Activated CD8-positive, alpha-beta T cell treated with anti-CD3 and anti-CD28 coated beads for 36 hours (primary cell): Measurements from ENCODE around the gene PARP15. TPM values are rescaled to one million over a fixed set of nuclear protein-coding genes. Genes with fewer than 3 reads are reported as not detected.

Experiments used
- ATAC-seq: fragments of 200-7000 bp; cut with Tn5 transposase; one replicate; pipeline ENCODE4 v1.10.0; 2021; ENCODE audit warnings: mild to moderate bottlenecking, moderate library complexity
- CTCF ChIA-PET: fragments of 350-600 bp; sonication (Branson Sonifier 250); formaldehyde crosslinking; loops from one replicate; lab custom pipeline; 2021; ENCODE audit warnings: antibody characterized with exemption; lab: Charles Lee
- POLR2A ChIA-PET: fragments of 350-600 bp; sonication (Branson Sonifier 250); formaldehyde crosslinking; loops from one replicate; lab custom pipeline; 2021; ENCODE audit warnings: antibody characterized with exemption; lab: Charles Lee
- DNase-seq: peaks from one replicate; pipeline ENCODE4 v3.0.0-alpha.2; 2020
- H3K27ac Mint-ChIP-seq: one replicate; pipeline ENCODE4 v1.8.0; 2021; ENCODE audit warnings: mild to moderate bottlenecking, mixed read lengths
- H3K27me3 Mint-ChIP-seq: one replicate; pipeline ENCODE4 v1.8.0; 2021; ENCODE audit warnings: mixed read lengths
- H3K36me3 Mint-ChIP-seq: one replicate; pipeline ENCODE4 v1.8.0; 2021; ENCODE audit warnings: low read depth, mixed read lengths
- H3K4me1 Mint-ChIP-seq: one replicate; pipeline ENCODE4 v1.8.0; 2021; ENCODE audit warnings: low read depth, mixed read lengths
- H3K4me3 Mint-ChIP-seq: one replicate; pipeline ENCODE4 v1.8.0; 2021; ENCODE audit warnings: mild to moderate bottlenecking, moderate library complexity, mixed read lengths
- H3K9me3 Mint-ChIP-seq: one replicate; pipeline ENCODE4 v1.8.0; 2021; ENCODE audit warnings: mixed read lengths
- CTCF ChIP-seq: fragments of 200-600 bp; IDR thresholded peaks from one replicate; pipeline ENCODE4 v1.8.0; 2022; ENCODE audit warnings: antibody characterized with exemption, mild to moderate bottlenecking
- intact Hi-C: fragments of 100-400 bp; cut with micrococcal nuclease; formaldehyde crosslinking; loops from one replicate; pipeline ENCODE4 v1.10.0; 2022
- total RNA-seq, 2 experiments: library from RNA; stranded (reverse); gene quantifications; one replicate each; pipeline ENCODE4 v1.2.3, GENCODE V29; 2021

PARP15 gene
- total RNA-seq, 2 experiments from 2014 or later, result 13.3 to 14.0 TPM

GRCh38 chr3:122548619-122549018 is 28.8 kb upstream of the PARP15 start:
- ChIA-PET CTCF (interaction anchor here (0.6 to 2.6 kb wide), 7 partner anchors 10 to 156 kb away, joined by 3 to 14 read pairs (median 4); no protein-coding TSS in a partner anchor), POLR2A (no interaction called here)
- Mint-ChIP-seq H3K27me3 (no peaks in the 10 kb centered on the region), H3K4me3 (no peak overlapping the region), H3K36me3 (peaks cover 32% of the 10 kb centered on the region), H3K4me1 (peaks cover 2% of the 10 kb centered on the region), H3K9me3 (no peaks in the 10 kb centered on the region), H3K27ac (no peak overlapping the region)
- no peak for ATAC-seq
- intact Hi-C loops, result no loop called here
- no peak for DNase-seq
- TF ChIP-seq CTCF, result no peak

GRCh38 chr3:122553171-122553570 is 24.3 kb upstream of the PARP15 start:
- peaks cover 8% of the 10 kb centered on the region for H3K4me1 Mint-ChIP-seq
- ATAC-seq (no peak), DNase-seq (no peak)
- no peaks in the 10 kb centered on the region for H3K9me3 Mint-ChIP-seq
- H3K27ac Mint-ChIP-seq, result no peak overlapping the region
- intact Hi-C loops, result no loop called here
- H3K4me3 Mint-ChIP-seq, result no peak overlapping the region
- CTCF ChIA-PET, result no interaction called here
- POLR2A ChIA-PET, result no interaction called here
- H3K27me3 Mint-ChIP-seq, result no peaks in the 10 kb centered on the region
- peaks cover 40% of the 10 kb centered on the region for H3K36me3 Mint-ChIP-seq
- no peak for TF ChIP-seq CTCF

DNA sequence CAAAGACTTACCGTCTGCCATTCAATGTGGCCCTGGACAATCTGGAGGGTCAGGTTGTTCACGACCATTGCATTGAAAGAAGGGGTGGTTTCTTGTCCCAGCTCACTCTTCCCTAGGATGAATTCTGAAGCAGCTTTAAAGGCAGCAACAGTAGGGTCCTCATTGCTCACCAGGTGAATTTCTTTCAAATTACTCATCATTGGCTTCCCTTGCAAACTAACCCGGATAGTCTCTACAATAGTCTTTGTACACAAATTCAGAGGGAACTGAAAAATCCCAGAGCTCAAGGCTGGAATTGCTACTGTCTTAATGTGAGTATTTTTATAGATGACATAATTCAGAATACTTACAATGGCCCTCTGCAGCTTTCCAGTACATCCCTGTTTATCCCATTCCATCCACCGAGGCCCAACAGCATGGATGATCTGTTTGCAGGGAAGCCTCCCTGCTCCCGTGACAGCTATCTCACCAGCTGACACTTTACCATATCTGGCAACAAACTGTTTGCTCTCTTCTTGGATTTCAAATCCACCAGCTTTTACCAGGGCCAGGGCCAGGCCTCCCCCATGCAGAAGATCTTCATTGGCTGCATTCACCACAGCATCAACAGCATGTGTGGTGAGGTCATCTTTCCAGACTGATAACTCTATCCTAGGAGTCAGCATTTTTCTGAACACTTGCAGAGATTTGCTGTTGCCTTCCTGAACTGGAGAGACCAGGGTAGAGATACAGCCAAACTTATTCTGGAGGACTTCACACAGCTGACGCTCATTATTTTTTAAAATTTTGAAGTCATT is 22.0 kb upstream of the PARP15 start:
- ATAC-seq (no peak), DNase-seq (no peak)
- CTCF ChIA-PET, result interaction anchor here (1.6 to 11.8 kb wide), 3 partner anchors 124 to 163 kb away, joined by 4 to 244 read pairs (median 8); partner anchors contain the start of gene PARP14
- H3K9me3 Mint-ChIP-seq, result no peaks in the 10 kb centered on the region
- no peak for TF ChIP-seq CTCF
- H3K27ac Mint-ChIP-seq, result no peak overlapping the region
- peaks cover 46% of the 10 kb centered on the region for H3K36me3 Mint-ChIP-seq
- intact Hi-C loops, result no loop called here
- POLR2A ChIA-PET, result interaction anchor here (1.7 to 4.0 kb wide), 2 partner anchors 9 to 124 kb away, joined by 6 to 15 read pairs; partner anchors contain the start of genes DTX3L and PARP9
- H3K27me3 Mint-ChIP-seq, result no peaks in the 10 kb centered on the region
- peaks cover 8% of the 10 kb centered on the region for H3K4me1 Mint-ChIP-seq
- no peak overlapping the region for H3K4me3 Mint-ChIP-seq

DNA sequence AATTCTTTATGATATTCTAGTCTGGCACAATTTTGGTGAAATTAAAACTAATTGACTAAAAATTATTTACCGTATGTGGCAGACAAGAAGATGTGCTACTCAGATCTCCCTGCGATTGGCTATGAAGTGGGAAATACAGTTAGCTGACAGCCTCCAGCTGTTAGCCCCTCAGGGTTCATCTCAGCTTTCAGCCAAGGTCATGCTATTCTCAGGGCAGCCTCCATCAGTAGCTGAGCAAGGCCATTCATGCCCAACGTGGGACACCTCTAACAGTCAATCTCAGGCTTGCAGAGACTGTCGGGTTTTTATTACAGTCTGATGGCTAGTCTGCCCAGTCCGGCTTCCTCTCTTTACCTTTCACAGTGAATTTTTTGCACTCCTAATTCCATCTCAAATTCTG is 20.1 kb upstream of the PARP15 start:
- ChIA-PET CTCF (interaction anchor here (1.2 to 11.8 kb wide), 2 partner anchors 122 to 168 kb away, joined by 3 to 244 read pairs; partner anchors contain the start of gene PARP14), POLR2A (interaction anchor here (0.6 to 4.0 kb wide), 3 partner anchors 7 to 122 kb away, joined by 3 to 15 read pairs (median 6); partner anchors contain the start of genes DTX3L and PARP9)
- Mint-ChIP-seq H3K27me3 (no peaks in the 10 kb centered on the region), H3K27ac (no peak overlapping the region), H3K4me1 (peaks cover 22% of the 10 kb centered on the region), H3K9me3 (no peaks in the 10 kb centered on the region), H3K4me3 (no peak overlapping the region), H3K36me3 (peaks cover 39% of the 10 kb centered on the region)
- intact Hi-C loops, result no loop called here
- ATAC-seq, result no peak
- TF ChIP-seq CTCF, result no peak
- DNase-seq, result no peak

DNA sequence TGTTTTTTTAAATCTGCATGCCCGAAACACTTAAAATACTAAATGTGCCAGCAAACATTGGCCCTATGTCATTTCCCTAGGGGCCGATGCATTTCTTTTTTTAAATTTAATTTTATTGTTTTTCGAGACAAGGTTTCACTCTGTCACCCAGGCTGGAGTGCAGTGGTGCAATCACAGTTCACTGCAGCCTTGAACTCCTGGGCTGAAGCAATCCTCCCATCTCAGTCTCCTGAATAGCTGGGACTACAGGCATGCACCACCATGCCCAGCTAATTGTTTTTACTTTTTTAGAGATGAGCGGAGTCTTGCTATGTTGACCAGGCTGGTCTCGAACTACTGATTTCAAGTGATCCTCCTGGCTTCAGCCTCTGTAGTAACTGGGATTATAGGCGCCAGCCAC is 18.8 kb upstream of the PARP15 start:
- ChIA-PET POLR2A (interaction anchor here (1.2 kb wide), 2 partner anchors 13 to 121 kb away, joined by 3 to 4 read pairs; no protein-coding TSS in a partner anchor), CTCF (interaction anchor here (1.5 to 11.8 kb wide), 5 partner anchors 11 to 166 kb away, joined by 4 to 244 read pairs (median 9); partner anchors contain the start of gene PARP14)
- Mint-ChIP-seq H3K36me3 (peaks cover 36% of the 10 kb centered on the region), H3K4me1 (peaks cover 30% of the 10 kb centered on the region), H3K9me3 (no peaks in the 10 kb centered on the region), H3K27me3 (no peaks in the 10 kb centered on the region), H3K4me3 (no peak overlapping the region), H3K27ac (no peak overlapping the region)
- TF ChIP-seq CTCF, result no peak
- DNase-seq (no peak), ATAC-seq (no peak)
- intact Hi-C loops, result no loop called here
